Loucy (cell line): Measurements from ENCODE around the gene PATZ1.
"Not testable (repeated sequence)": the region's sequence is repeated elsewhere in the genome, so short reads cannot be mapped to it uniquely, and the experiment has no call there.

ENCODE experiments used
- H2AFZ ChIP-seq: fragments of 200-600 bp; sonication (generic); 2 replicates; pipeline ENCODE4 v1.6.0; 2016; ENCODE audit warnings: antibody characterized with exemption, mild to moderate bottlenecking, low read length, moderate library complexity
- H3F3A ChIP-seq: fragments of 200-600 bp; 2 replicates; pipeline ENCODE4 v1.6.0; 2016; ENCODE audit warnings: antibody characterized with exemption, low read depth, mild to moderate bottlenecking
- H3K27me3 ChIP-seq: fragments of 200-600 bp; sonication (generic); 2 replicates; pipeline ENCODE4 v1.6.1; 2014; ENCODE audit warnings: low read length, mild to moderate bottlenecking; ENCODE audit not compliant: insufficient read depth, poor library complexity, severe bottlenecking
- H3K36me3 ChIP-seq: fragments of 200-600 bp; sonication (generic); 2 replicates; pipeline ENCODE4 v1.6.1; 2016; ENCODE audit warnings: low read length; ENCODE audit not compliant: insufficient read depth
- H3K4me1 ChIP-seq: fragments of 200-600 bp; sonication (generic); 2 replicates; pipeline ENCODE4 v1.5.1; 2014; ENCODE audit warnings: low read length, mild to moderate bottlenecking; ENCODE audit not compliant: insufficient read depth, poor library complexity, severe bottlenecking
- H3K4me2 ChIP-seq: fragments of 200-600 bp; sonication (generic); 2 replicates; pipeline ENCODE4 v1.6.0; 2014; ENCODE audit warnings: antibody characterized with exemption, low read length, low read depth, mild to moderate bottlenecking; ENCODE audit not compliant: poor library complexity, severe bottlenecking
- H3K4me3 ChIP-seq: fragments of 200-600 bp; sonication (generic); 2 replicates; pipeline ENCODE4 v1.5.1; 2014; ENCODE audit warnings: low read length, mild to moderate bottlenecking, mixed read lengths; ENCODE audit not compliant: poor library complexity, severe bottlenecking
- H3K79me2 ChIP-seq: fragments of 200-600 bp; sonication (generic); 2 replicates; pipeline ENCODE4 v1.6.1; 2014; ENCODE audit warnings: low read length; ENCODE audit not compliant: insufficient read depth
- H3K9ac ChIP-seq: fragments of 200-600 bp; sonication (generic); 2 replicates; pipeline ENCODE4 v1.6.0; 2014; ENCODE audit warnings: mild to moderate bottlenecking, low read depth, low read length, moderate library complexity; ENCODE audit not compliant: poor library complexity, severe bottlenecking
- H3K9me2 ChIP-seq: fragments of 200-600 bp; sonication (generic); replicated peaks from 2 replicates; pipeline ENCODE4 v1.6.1; 2016; ENCODE audit warnings: low read depth, low read length, mixed read lengths
- H3K9me3 ChIP-seq: fragments of 200-600 bp; sonication (generic); 2 replicates; pipeline ENCODE4 v1.6.1; 2014; ENCODE audit warnings: mild to moderate bottlenecking, antibody characterized with exemption, low read length, low read depth; ENCODE audit not compliant: insufficient read depth
- H4K20me1 ChIP-seq: fragments of 200-600 bp; sonication (generic); 2 replicates; pipeline ENCODE4 v1.6.0; 2014; ENCODE audit warnings: antibody characterized with exemption, low read length, mild to moderate bottlenecking; ENCODE audit not compliant: insufficient read depth, poor library complexity, severe bottlenecking
- CTCF ChIP-seq: fragments of 200-600 bp; sonication (generic); conservative IDR thresholded peaks from 2 replicates; pipeline ENCODE4 v1.5.1; 2014; ENCODE audit warnings: mild to moderate bottlenecking, antibody characterized with exemption, low read length
- EZH2phosphoT487 ChIP-seq: fragments of 200-600 bp; IDR thresholded peaks from 2 replicates; pipeline ENCODE4 v1.6.1; 2018; ENCODE audit warnings: antibody characterized with exemption, mild to moderate bottlenecking, moderate library complexity, borderline replicate concordance

Gene PATZ1

GRCh38 chr22:31326877-31327276 is 19.3 kb downstream of the PATZ1 start:
- Histone ChIP-seq H3K79me2 (peaks cover 7% of the 10 kb centered on the region; the same call in 1 of the 2 replicates), H3K4me1 (no peaks in the 10 kb centered on the region), H2AFZ (no peak overlapping the region), H3F3A (no peaks in the 10 kb centered on the region), H3K27me3 (no peaks in the 10 kb centered on the region), H3K4me3 (no peak overlapping the region), H3K9ac (no peak overlapping the region), H3K9me2 (no peaks in the 10 kb centered on the region), H3K9me3 (no peaks in the 10 kb centered on the region), H3K4me2 (no peak overlapping the region), H3K36me3 (peaks cover 86% of the 10 kb centered on the region; the same call in 1 of the 2 replicates), H4K20me1 (peaks cover 7% of the 10 kb centered on the region)
- no peak for TF ChIP-seq EZH2phosphoT487
- TF ChIP-seq CTCF = no peak

- Histone ChIP-seq H3F3A (no peaks in the 10 kb centered on the region), H4K20me1 (peaks cover 7% of the 10 kb centered on the region), H3K4me2 (no peak overlapping the region), H2AFZ (no peak overlapping the region), H3K27me3 (no peaks in the 10 kb centered on the region), H3K4me3 (no peak overlapping the region), H3K9me3 (no peaks in the 10 kb centered on the region), H3K36me3 (peaks cover 59% of the 10 kb centered on the region; the same call in 1 of the 2 replicates), H3K4me1 (no peaks in the 10 kb centered on the region), H3K79me2 (peaks cover 4% of the 10 kb centered on the region; the same call in 1 of the 2 replicates), H3K9me2 (no peaks in the 10 kb centered on the region), H3K9ac (no peak overlapping the region)
- no peak for TF ChIP-seq CTCF
- no peak for TF ChIP-seq EZH2phosphoT487
These were observed 22.3 kb downstream of the PATZ1 start for GRCh38 chr22:31323578-31324550.

GRCh38 chr22:31321421-31321820 is 24.7 kb downstream of the PATZ1 start:
- Histone ChIP-seq H3K4me3 (no peak overlapping the region), H3F3A (no peaks in the 10 kb centered on the region), H3K9ac (no peak overlapping the region), H3K9me3 (no peaks in the 10 kb centered on the region), H3K4me1 (no peaks in the 10 kb centered on the region), H3K79me2 (no peaks in the 10 kb centered on the region), H3K4me2 (no peak overlapping the region), H3K9me2 (no peaks in the 10 kb centered on the region), H2AFZ (no peak overlapping the region), H4K20me1 (peaks cover 3% of the 10 kb centered on the region), H3K36me3 (peaks cover 35% of the 10 kb centered on the region; the same call in 1 of the 2 replicates), H3K27me3 (no peaks in the 10 kb centered on the region)
- TF ChIP-seq CTCF = no peak
- TF ChIP-seq EZH2phosphoT487 = no peak

- not testable (repeated sequence) for H3K4me1 ChIP-seq, H3K36me3 ChIP-seq, H3K27me3 ChIP-seq, H3K9me3 ChIP-seq, H3F3A ChIP-seq, H3K4me3 ChIP-seq, H2AFZ ChIP-seq, H3K9me2 ChIP-seq, H3K4me2 ChIP-seq, H4K20me1 ChIP-seq, H3K79me2 ChIP-seq, H3K9ac ChIP-seq
These were observed 31.9 kb downstream of the PATZ1 start for GRCh38 chr22:31314220-31314619.
